ENCODE data around the gene PRKD3.
"Not testable (repeated sequence)": the region's sequence is repeated elsewhere in the genome, so short reads cannot be mapped to it uniquely, and the experiment has no call there.

PRKD3 gene

GRCh38 chr2:37295469-37296073 is 29.1 kb downstream of the PRKD3 start:
- peaks cover 23% of the 10 kb centered on the region for H3K36me3 ChIP-seq (ENCODE audit: low read length)
- peak overlapping the region; percentile 15; the same call in 1 of the 2 replicates for H3K27ac ChIP-seq (ENCODE audit: low read depth, low read length)
- no peaks in the 10 kb centered on the region for H3K9me2 ChIP-seq (replicated peaks; ENCODE audit: insufficient read depth, low read length)
- no peaks in the 10 kb centered on the region for H3K9me3 ChIP-seq (ENCODE audit: insufficient read depth, low read length)
- no peaks in the 10 kb centered on the region for H3K27me3 ChIP-seq (ENCODE audit: low read length)
- no peak overlapping the region for H3K4me2 ChIP-seq (ENCODE audit: low read depth, low read length, poor library complexity, severe bottlenecking)
- peaks cover 28% of the 10 kb centered on the region; the same call in 1 of the 2 replicates for H4K20me1 ChIP-seq (ENCODE audit: low read depth, low read length)
- peaks cover 100% of the 10 kb centered on the region for H3K79me2 ChIP-seq (ENCODE audit: insufficient read depth, low read length)
- no peak overlapping the region for H2AFZ ChIP-seq (ENCODE audit: low read depth, low read length, severe bottlenecking)
- no peak overlapping the region for H3K9ac ChIP-seq (ENCODE audit: low read length)
- no peak for TF ChIP-seq EZH2phosphoT487 (conservative IDR thresholded peaks at IDR 0.05; ENCODE audit: low read length)
- TF ChIP-seq CTCF (IDR thresholded peaks at IDR 0.05; ENCODE audit: insufficient read depth, low read length, poor library complexity, severe bottlenecking) = no peak
- H3F3A ChIP-seq (ENCODE audit: insufficient read depth) = peaks cover 14% of the 10 kb centered on the region
- H3K4me3 ChIP-seq (ENCODE audit: insufficient read depth, low read length, poor library complexity, severe bottlenecking) = no peak overlapping the region

GRCh38 chr2:37294858-37295257 is 29.8 kb downstream of the PRKD3 start:
- not testable (repeated sequence) for H2AFZ ChIP-seq (ENCODE audit: low read depth, low read length, severe bottlenecking); H3K9me3 ChIP-seq (ENCODE audit: insufficient read depth, low read length); H3K4me3 ChIP-seq (ENCODE audit: insufficient read depth, low read length, poor library complexity, severe bottlenecking); H3K9me2 ChIP-seq (replicated peaks; ENCODE audit: insufficient read depth, low read length); H3K9ac ChIP-seq (ENCODE audit: low read length); H3K4me2 ChIP-seq (ENCODE audit: low read depth, low read length, poor library complexity, severe bottlenecking); H3K27me3 ChIP-seq (ENCODE audit: low read length); H3K27ac ChIP-seq (ENCODE audit: low read depth, low read length)
- Histone ChIP-seq H4K20me1 (ENCODE audit: low read depth, low read length) (peaks cover 28% of the 10 kb centered on the region; the same call in 1 of the 2 replicates), H3K36me3 (ENCODE audit: low read length) (peaks cover 23% of the 10 kb centered on the region), H3F3A (ENCODE audit: insufficient read depth) (peaks cover 14% of the 10 kb centered on the region), H3K79me2 (ENCODE audit: insufficient read depth, low read length) (peaks cover 94% of the 10 kb centered on the region)

GRCh38 chr2:37291680-37292079 is 33.0 kb downstream of the PRKD3 start:
- Histone ChIP-seq H3K4me3 (ENCODE audit: insufficient read depth, low read length, poor library complexity, severe bottlenecking) (no peak overlapping the region), H3F3A (ENCODE audit: insufficient read depth) (peaks cover 13% of the 10 kb centered on the region), H2AFZ (ENCODE audit: low read depth, low read length, severe bottlenecking) (no peak overlapping the region), H3K9me2 (replicated peaks; ENCODE audit: insufficient read depth, low read length) (no peaks in the 10 kb centered on the region), H3K79me2 (ENCODE audit: insufficient read depth, low read length) (peaks cover 62% of the 10 kb centered on the region), H3K9me3 (ENCODE audit: insufficient read depth, low read length) (no peaks in the 10 kb centered on the region), H3K27ac (ENCODE audit: low read depth, low read length) (no peak overlapping the region), H3K9ac (ENCODE audit: low read length) (no peak overlapping the region), H3K4me2 (ENCODE audit: low read depth, low read length, poor library complexity, severe bottlenecking) (no peak overlapping the region), H3K36me3 (ENCODE audit: low read length) (peaks cover 36% of the 10 kb centered on the region), H4K20me1 (ENCODE audit: low read depth, low read length) (peaks cover 13% of the 10 kb centered on the region; the same call in 1 of the 2 replicates), H3K27me3 (ENCODE audit: low read length) (no peaks in the 10 kb centered on the region)
- TF ChIP-seq EZH2phosphoT487 (conservative IDR thresholded peaks at IDR 0.05; ENCODE audit: low read length) = no peak
- TF ChIP-seq CTCF (IDR thresholded peaks at IDR 0.05; ENCODE audit: insufficient read depth, low read length, poor library complexity, severe bottlenecking) = no peak

- no peak overlapping the region for H3K27ac ChIP-seq (ENCODE audit: low read depth, low read length)
- H3K9ac ChIP-seq (ENCODE audit: low read length) = no peak overlapping the region
- no peaks in the 10 kb centered on the region for H3K9me2 ChIP-seq (replicated peaks; ENCODE audit: insufficient read depth, low read length)
- H2AFZ ChIP-seq (ENCODE audit: low read depth, low read length, severe bottlenecking) = no peak overlapping the region
- H3K79me2 ChIP-seq (ENCODE audit: insufficient read depth, low read length) = peaks cover 26% of the 10 kb centered on the region
- TF ChIP-seq EZH2phosphoT487 (conservative IDR thresholded peaks at IDR 0.05; ENCODE audit: low read length) = no peak
- peak; percentile 37 for TF ChIP-seq CTCF (IDR thresholded peaks at IDR 0.05; ENCODE audit: insufficient read depth, low read length, poor library complexity, severe bottlenecking)
- H3K4me3 ChIP-seq (ENCODE audit: insufficient read depth, low read length, poor library complexity, severe bottlenecking) = no peak overlapping the region
- H3K27me3 ChIP-seq (ENCODE audit: low read length) = no peaks in the 10 kb centered on the region
- H3F3A ChIP-seq (ENCODE audit: insufficient read depth) = peaks cover 14% of the 10 kb centered on the region; the same call in 1 of the 2 replicates
- H4K20me1 ChIP-seq (ENCODE audit: low read depth, low read length) = peaks cover 1% of the 10 kb centered on the region; the same call in 1 of the 2 replicates
- no peak overlapping the region for H3K4me2 ChIP-seq (ENCODE audit: low read depth, low read length, poor library complexity, severe bottlenecking)
- H3K9me3 ChIP-seq (ENCODE audit: insufficient read depth, low read length) = no peaks in the 10 kb centered on the region
- H3K36me3 ChIP-seq (ENCODE audit: low read length) = peaks cover 57% of the 10 kb centered on the region
These were observed 36.7 kb downstream of the PRKD3 start for GRCh38 chr2:37287966-37288365.

All from SU-DHL-6 (cell line).